HG03064 (cell line): Measurements from ENCODE around the gene FKBP3.

Source experiments
- ATAC-seq: cut with Tn5 transposase; IDR thresholded peaks from one replicate; pipeline ENCODE4 v1.9.1; 2021; ENCODE audit warnings: low read depth; ENCODE audit not compliant: unreplicated experiment

Gene FKBP3

GRCh38 chr14:45065956-45066355, 68.3 kb downstream of the FKBP3 start:
- no peak for ATAC-seq
